Fibroblast of villous mesenchyme (primary cell): Measurements from ENCODE around the gene SPECC1. TPM values are rescaled to one million over a fixed set of nuclear protein-coding genes. Genes with fewer than 3 reads are reported as not detected.

Experiments
- DNase-seq: peaks from one replicate; pipeline ENCODE4 v3.0.0-alpha.2; 2010; ENCODE audit warnings: low read depth
- H3K4me3 ChIP-seq: 2 replicates; pipeline ENCODE4 v1.5.1; 2011; ENCODE audit warnings: low read depth, mild to moderate bottlenecking, low read length
- total RNA-seq: library from RNA; depleted of rRNA; stranded (reverse); fragments of >200 nt; gene quantifications from 2 replicates; pipeline ENCODE4 v1.2.3, GENCODE V29; 2012
- TF ChIP-seq, protein P1 (sequence below): IDR thresholded peaks from 2 replicates; pipeline ENCODE4 v1.5.1; 2012; ENCODE audit warnings: low read depth, mild to moderate bottlenecking, low read length; ENCODE audit not compliant: insufficient read depth

SPECC1 gene
- total RNA-seq, 1 donor, result 148 TPM

GRCh38 chr17:20307326-20307910 lies 298.3 kb downstream of the SPECC1 start:
- no peak for DNase-seq
- no peak overlapping the region for H3K4me3 ChIP-seq
- TF ChIP-seq, protein P1, sequence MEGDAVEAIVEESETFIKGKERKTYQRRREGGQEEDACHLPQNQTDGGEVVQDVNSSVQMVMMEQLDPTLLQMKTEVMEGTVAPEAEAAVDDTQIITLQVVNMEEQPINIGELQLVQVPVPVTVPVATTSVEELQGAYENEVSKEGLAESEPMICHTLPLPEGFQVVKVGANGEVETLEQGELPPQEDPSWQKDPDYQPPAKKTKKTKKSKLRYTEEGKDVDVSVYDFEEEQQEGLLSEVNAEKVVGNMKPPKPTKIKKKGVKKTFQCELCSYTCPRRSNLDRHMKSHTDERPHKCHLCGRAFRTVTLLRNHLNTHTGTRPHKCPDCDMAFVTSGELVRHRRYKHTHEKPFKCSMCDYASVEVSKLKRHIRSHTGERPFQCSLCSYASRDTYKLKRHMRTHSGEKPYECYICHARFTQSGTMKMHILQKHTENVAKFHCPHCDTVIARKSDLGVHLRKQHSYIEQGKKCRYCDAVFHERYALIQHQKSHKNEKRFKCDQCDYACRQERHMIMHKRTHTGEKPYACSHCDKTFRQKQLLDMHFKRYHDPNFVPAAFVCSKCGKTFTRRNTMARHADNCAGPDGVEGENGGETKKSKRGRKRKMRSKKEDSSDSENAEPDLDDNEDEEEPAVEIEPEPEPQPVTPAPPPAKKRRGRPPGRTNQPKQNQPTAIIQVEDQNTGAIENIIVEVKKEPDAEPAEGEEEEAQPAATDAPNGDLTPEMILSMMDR, result no peak

DNA sequence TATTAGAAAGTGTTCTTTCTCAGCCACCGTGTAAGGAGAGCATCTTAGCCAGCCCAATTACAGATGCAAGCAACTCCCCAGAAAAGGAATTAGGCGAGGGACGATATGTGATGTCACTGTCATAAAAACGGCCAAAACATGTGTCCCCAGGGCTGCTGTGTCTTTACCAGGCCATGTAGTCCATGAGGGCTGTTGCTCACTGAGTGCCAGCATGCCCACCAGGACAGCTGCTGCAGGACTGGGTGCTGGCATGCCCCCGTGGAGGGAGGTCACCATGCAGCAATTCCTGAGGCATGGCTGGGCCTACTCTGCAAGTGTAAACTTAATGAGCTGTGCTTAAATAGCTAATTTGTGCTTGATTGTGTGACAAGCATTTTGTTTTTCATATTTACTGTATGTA lies 301.3 kb downstream of the SPECC1 start:
- H3K4me3 ChIP-seq, result no peak overlapping the region
- TF ChIP-seq, protein P1, result no peak
- no peak for DNase-seq

GRCh38 chr17:20313306-20313705 lies 304.1 kb downstream of the SPECC1 start:
- no peak overlapping the region for H3K4me3 ChIP-seq
- TF ChIP-seq, protein P1, result no peak
- no peak for DNase-seq

DNA sequence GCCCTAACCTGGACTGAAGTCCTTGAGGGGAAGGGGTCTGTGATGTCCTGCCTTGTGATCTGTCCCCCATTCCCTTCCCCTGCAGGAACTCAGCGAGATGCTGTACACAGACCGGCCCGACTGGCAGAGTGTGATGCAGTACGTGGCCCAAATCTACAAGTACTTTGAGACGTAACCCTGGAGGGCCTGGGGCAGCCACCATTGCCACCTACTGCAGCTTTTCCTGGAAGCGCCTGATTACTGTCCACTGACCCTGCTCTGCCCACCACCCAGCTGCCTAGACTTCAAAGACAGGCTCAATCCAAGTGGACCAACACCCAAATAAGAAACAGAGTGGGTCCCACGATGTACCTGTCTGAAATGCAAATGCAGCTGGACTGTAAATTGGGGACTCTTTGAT lies 304.7 kb downstream of the SPECC1 start:
- DNase-seq, result no peak
- no peak overlapping the region for H3K4me3 ChIP-seq
- TF ChIP-seq, protein P1, result no peak

DNA sequence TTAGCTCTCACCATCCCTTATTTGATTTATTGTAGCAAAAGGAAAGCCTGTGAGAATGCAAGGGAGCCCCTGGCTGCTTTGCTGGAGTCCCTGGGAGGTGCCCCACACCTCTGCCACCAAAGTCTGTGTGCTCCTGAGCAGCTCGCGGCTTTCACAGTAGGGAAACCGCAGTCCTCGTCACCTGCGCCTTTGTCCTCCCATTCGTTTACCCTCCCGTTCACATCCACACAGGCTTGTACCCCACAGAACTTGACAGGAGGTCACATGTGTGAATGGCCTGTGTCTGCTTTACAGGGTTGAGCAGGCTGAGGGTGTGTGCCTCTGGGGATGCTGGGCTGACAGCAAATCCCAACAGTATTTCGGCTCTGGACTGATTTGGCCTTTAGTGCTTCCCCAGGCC lies 305.7 kb downstream of the SPECC1 start:
- TF ChIP-seq, protein P1, result no peak
- DNase-seq, result no peak
- H3K4me3 ChIP-seq, result no peak overlapping the region

- no peak overlapping the region for H3K4me3 ChIP-seq
- TF ChIP-seq, protein P1, result no peak
- DNase-seq, result no peak
These were observed 306.2 kb downstream of the SPECC1 start for GRCh38 chr17:20315311-20315710.

GRCh38 chr17:20315821-20316220 lies 306.7 kb downstream of the SPECC1 start:
- no peak for DNase-seq
- TF ChIP-seq, protein P1, result no peak
- no peak overlapping the region for H3K4me3 ChIP-seq
